Osteocyte (in vitro differentiated cells): ENCODE results near the gene ARVCF. TPM values are rescaled to one million over a fixed set of nuclear protein-coding genes. Genes with fewer than 3 reads are reported as not detected.

ENCODE experiments used
- DNase-seq: peaks from one replicate; pipeline ENCODE4 v3.0.0; 2021; ENCODE audit warnings: mixed read lengths; ENCODE audit not compliant: unreplicated experiment; ENCODE audit errors: extremely low spot score
- H3K27ac Mint-ChIP-seq: one replicate; pipeline ENCODE4 v1.8.0; 2021; ENCODE audit warnings: mild to moderate bottlenecking, mixed read lengths; ENCODE audit not compliant: unreplicated experiment
- H3K27me3 Mint-ChIP-seq: one replicate; pipeline ENCODE4 v1.8.0; 2021; ENCODE audit warnings: mixed read lengths; ENCODE audit not compliant: unreplicated experiment
- H3K36me3 Mint-ChIP-seq: one replicate; pipeline ENCODE4 v1.8.0; 2021; ENCODE audit warnings: mixed read lengths; ENCODE audit not compliant: unreplicated experiment
- H3K4me1 Mint-ChIP-seq: one replicate; pipeline ENCODE4 v1.8.0; 2021; ENCODE audit warnings: mixed read lengths; ENCODE audit not compliant: unreplicated experiment
- H3K4me3 Mint-ChIP-seq: one replicate; pipeline ENCODE4 v1.8.0; 2021; ENCODE audit warnings: mild to moderate bottlenecking, moderate library complexity, mixed read lengths; ENCODE audit not compliant: unreplicated experiment
- H3K9me3 Mint-ChIP-seq: one replicate; pipeline ENCODE4 v1.8.0; 2021; ENCODE audit warnings: mixed read lengths; ENCODE audit not compliant: unreplicated experiment
- CTCF ChIP-seq: fragments of 200-600 bp; sonication (generic); IDR thresholded peaks from 2 replicates; pipeline ENCODE4 v1.5.0; 2021; ENCODE audit warnings: antibody characterized with exemption, mild to moderate bottlenecking, moderate library complexity
- total RNA-seq: library from RNA; stranded (reverse); gene quantifications from 2 replicates; pipeline ENCODE4 v1.2.1, GENCODE V29; 2021

The ARVCF gene
- total RNA-seq, 1 donor from 2014 or later: 29.3 TPM

- Mint-ChIP-seq H3K36me3 (no peaks in the 10 kb centered on the region), H3K9me3 (peaks cover 21% of the 10 kb centered on the region), H3K27ac (no peak overlapping the region), H3K4me1 (peaks cover 19% of the 10 kb centered on the region), H3K4me3 (no peak overlapping the region), H3K27me3 (no peaks in the 10 kb centered on the region)
- no peak for DNase-seq
- TF ChIP-seq CTCF: no peak
These were observed 12.2 kb downstream of the ARVCF start for GRCh38 chr22:20004464-20004863.

- no peak overlapping the region for H3K27ac Mint-ChIP-seq
- no peak for TF ChIP-seq CTCF
- H3K4me1 Mint-ChIP-seq: peaks cover 23% of the 10 kb centered on the region
- H3K27me3 Mint-ChIP-seq: no peaks in the 10 kb centered on the region
- no peak overlapping the region for H3K4me3 Mint-ChIP-seq
- peaks cover 21% of the 10 kb centered on the region for H3K9me3 Mint-ChIP-seq
- DNase-seq: no peak
- no peaks in the 10 kb centered on the region for H3K36me3 Mint-ChIP-seq
These were observed 13.3 kb downstream of the ARVCF start for GRCh38 chr22:20003304-20003703.

- H3K4me3 Mint-ChIP-seq: no peak overlapping the region
- H3K4me1 Mint-ChIP-seq: peaks cover 18% of the 10 kb centered on the region
- H3K9me3 Mint-ChIP-seq: peaks cover 21% of the 10 kb centered on the region
- H3K27me3 Mint-ChIP-seq: no peaks in the 10 kb centered on the region
- TF ChIP-seq CTCF: no peak
- no peaks in the 10 kb centered on the region for H3K36me3 Mint-ChIP-seq
- DNase-seq: no peak
- H3K27ac Mint-ChIP-seq: no peak overlapping the region
These were observed 14.0 kb downstream of the ARVCF start for GRCh38 chr22:20002636-20003035.

GRCh38 chr22:20002128-20002527 lies 14.5 kb downstream of the ARVCF start:
- Mint-ChIP-seq H3K27me3 (no peaks in the 10 kb centered on the region), H3K4me1 (peaks cover 18% of the 10 kb centered on the region), H3K4me3 (no peak overlapping the region), H3K27ac (no peak overlapping the region), H3K9me3 (peaks cover 21% of the 10 kb centered on the region), H3K36me3 (no peaks in the 10 kb centered on the region)
- DNase-seq: no peak
- no peak for TF ChIP-seq CTCF

GRCh38 chr22:20001082-20001638 lies 15.5 kb downstream of the ARVCF start:
- Mint-ChIP-seq H3K9me3 (peaks cover 21% of the 10 kb centered on the region), H3K27me3 (no peaks in the 10 kb centered on the region), H3K27ac (no peak overlapping the region), H3K36me3 (no peaks in the 10 kb centered on the region), H3K4me3 (no peak overlapping the region), H3K4me1 (peaks cover 27% of the 10 kb centered on the region)
- TF ChIP-seq CTCF: no peak
- no peak for DNase-seq
